Tongue (tissue), 2 donors: ENCODE measurements around the gene GDNF. TPM values are rescaled to one million over a fixed set of nuclear protein-coding genes. Genes with fewer than 3 reads are reported as not detected.

ENCODE experiments used
- DNase-seq: peaks from one replicate; pipeline ENCODE4 v3.0.0-alpha.2; 2015
- total RNA-seq: library from RNA; depleted of rRNA; stranded (reverse); fragments of >200 nt; gene quantifications from one replicate; pipeline ENCODE4 v1.2.3, GENCODE V29; 2014

Gene GDNF
- total RNA-seq, 1 donor from 2014 or later, result 4.0 TPM

DNA sequence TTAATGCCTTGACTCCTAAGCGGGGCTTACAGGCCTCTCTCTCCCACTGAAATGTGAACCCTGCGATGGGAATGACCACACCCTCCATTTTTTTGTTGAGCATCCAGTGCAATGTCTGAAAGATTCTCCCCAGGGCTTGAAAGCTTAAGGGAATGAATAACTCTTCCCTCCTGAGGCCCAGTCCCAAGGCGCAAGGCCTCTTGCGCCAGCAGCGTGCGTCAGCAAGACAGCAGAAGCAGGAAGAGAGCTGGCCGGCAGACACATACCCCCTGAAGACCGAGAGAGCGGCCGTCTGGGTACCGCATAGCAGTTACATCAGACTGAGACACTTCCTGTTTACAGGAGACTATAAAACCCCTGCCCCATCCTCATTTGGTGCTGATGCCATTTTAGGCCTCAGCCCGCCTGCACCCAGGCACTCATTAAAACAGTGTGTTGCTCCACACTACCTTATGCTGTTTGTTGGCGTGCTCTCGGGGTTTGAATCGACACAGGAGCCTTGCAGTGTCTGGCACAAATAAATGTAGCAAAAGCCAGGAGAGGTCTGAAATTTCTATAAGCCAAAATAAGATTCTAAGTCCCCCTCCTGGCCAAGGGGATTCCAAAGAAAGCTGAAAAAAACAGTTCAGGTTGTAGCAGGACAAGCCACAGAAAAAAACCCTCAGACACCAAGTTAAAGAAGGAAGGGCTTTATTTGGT lies 62.3 kb downstream of the GDNF start:
- DNase-seq, result no peak

DNA sequence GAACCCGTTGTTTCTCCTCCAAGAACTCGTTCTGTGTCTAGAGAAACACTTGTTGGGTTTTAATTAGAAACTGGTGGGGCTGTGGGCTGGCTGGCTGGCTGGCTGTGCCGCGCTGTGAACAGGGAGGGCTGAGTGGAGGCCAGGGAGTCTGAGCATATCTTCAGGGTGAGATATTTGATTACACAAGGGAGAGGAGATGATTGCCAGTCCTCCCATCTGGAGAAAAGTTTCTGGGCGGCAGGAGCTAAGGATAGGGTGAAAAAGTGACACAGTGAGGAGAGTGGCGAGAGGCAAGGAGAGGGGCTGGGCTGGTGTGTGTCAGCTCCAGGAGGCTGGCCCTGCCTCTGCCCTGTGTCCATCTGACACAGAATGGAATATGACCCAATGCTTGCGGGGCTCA lies 63.0 kb downstream of the GDNF start:
- peak; percentile 31 for DNase-seq

DNA sequence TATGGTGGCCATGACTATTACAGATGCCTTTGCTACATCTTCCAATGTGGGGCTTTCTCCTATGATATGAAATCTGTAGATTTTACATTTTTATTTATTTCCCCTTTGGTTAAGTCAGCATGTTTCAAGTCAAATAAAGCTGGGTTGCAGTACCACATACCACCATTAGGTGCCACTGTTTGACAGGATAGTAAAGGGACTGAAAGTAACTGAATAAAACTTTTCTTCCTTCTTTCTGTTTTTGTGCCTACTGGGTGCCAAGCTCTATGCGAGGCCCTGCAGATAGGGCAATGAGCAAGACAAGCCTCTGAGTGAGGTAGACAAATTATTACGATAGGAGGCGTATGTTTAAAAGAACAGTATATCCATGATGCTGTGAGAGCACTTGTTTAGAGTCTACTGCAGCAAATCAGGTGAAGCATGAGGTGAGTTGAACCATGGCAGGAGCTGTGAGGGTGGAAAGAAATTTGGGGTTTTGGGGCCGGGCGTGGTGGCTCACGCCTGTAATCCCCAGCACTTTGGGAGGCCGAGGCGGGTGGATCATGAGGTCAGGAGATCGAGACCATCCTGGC lies 64.8 kb downstream of the GDNF start:
- no peak for DNase-seq

DNA sequence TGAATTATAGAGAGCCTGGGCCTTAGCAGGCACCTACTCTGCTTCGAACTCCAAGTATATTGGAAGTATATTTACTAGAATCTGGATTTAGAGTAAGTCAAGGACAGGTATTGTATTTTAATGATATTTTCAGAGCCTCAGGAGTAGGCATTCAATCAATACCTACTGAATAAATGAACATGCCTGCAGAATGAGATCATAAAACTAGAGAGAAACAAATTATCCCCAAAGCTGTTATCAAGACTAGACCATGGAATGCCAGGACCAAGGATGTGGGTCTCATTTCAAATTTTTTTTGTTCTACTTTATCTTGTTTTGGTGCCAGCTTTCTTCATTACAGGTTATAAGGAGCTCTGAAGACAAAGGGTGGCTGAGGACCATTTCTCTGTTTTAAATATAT lies 66.0 kb downstream of the GDNF start:
- DNase-seq, result no peak

DNA sequence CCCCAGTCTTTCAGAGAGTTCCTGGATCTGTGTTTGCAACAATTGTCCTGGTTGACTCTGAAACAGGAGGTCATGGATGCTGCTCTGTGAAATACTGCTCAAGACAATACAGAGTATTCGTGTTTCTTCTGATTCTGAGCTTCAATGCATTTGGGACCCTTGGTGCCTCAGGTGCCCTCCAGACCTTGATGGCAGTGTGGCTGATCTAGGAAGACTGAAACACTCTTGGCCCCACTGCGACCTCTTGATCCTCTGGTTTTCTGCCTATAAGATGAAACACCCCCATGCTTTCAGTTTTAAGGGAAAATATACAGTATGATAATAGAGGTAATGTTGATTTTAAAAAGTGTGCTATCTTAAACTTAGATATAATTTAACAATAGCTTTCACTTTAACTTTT lies 67.6 kb downstream of the GDNF start:
- no peak for DNase-seq

DNA sequence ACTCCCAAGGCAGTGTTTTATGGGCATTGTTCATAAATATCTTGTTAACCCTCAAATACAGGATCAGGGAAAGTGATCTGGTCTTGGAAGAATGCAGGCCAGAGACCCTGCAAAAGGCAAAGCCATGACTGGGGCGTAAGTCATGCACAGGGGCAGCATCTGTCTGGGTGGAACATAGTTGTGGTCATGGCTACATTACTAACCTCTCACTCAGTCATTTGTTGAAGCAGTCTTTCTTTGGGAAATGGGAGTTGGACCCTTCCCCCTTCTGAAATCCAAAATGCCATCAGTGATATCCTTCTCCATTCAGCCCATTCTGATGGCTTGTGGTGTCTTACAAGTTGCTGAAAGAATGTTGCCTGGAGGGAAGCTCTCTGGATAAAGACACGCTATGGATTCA lies 68.1 kb downstream of the GDNF start:
- no peak for DNase-seq

DNA sequence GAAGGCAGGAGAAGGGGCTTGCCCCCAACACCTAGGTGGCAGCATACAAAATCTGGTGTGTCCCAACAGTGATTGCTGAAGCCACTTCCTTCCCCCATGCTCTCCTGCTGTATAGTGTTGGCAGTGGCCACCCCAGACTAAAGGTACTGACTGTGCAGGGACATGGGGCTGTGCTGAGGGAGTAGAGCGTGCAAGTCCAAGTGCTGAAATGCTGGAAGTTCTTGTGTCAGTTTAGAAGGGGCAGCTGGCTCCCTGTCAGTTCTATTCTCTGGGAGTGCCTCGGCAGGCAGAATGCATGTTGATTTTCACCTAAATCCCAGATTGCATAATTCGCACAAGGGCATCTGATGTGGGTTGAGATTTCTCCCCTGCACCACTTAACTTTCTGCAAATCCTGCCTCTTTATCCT lies 68.6 kb downstream of the GDNF start:
- DNase-seq, result peak; percentile 32

DNA sequence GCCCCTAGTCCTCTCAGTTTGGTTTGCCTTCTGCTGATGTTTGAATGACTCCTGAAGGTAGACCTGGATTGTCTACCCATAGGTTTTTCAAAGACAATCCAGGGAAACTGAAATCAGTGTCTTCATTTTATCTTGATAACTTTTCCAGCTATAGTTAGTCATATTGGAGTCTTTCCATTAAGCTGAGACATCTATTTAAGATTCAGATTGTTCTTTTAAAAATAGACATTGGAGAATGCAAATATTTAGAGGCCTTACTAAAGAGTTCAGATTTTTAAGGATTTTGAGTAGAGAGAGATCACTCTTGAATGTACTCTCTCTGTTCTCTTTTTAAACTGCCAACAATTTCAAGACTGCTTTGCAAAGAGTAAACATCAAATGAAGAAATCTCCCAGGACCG lies 69.1 kb downstream of the GDNF start:
- DNase-seq, result no peak

DNA sequence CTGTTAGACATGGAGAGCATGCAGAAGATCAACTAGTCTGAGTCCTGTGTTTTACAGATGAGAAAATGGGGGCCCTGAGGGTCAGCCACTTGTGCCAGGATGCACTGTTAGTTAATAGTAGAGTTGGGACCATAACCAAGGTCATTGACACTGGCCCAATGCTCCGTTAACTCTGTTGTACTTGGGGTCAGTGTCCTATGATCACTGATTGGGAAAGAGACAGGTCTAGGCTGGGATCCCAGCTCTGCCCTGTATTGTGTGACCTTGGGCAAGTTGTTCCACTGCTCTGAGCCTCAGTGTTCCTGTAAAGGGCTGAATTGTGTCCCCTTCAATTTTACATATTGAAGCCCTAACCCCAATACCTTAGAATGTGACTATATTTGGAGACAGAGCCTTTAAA lies 70.0 kb downstream of the GDNF start:
- DNase-seq, result no peak

DNA sequence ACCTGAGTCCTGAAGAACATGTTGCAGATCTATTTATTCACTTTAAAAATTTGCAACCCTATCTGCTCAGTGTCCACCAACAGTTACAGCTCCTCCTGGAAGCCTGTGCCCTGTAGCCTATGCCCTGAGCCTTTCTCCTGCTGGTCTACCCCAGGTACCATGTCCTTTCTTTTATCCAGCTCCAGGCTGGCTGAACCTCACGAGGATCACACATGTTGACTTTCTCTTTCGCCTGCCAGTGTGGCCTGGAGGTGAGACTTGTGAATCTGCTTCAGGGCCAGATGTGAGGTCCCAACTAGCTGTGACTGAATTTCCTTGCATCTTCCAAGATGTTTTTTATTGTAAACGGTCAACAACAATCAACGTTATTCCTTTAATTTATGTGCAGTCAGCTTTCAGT lies 70.7 kb downstream of the GDNF start:
- no peak for DNase-seq

DNA sequence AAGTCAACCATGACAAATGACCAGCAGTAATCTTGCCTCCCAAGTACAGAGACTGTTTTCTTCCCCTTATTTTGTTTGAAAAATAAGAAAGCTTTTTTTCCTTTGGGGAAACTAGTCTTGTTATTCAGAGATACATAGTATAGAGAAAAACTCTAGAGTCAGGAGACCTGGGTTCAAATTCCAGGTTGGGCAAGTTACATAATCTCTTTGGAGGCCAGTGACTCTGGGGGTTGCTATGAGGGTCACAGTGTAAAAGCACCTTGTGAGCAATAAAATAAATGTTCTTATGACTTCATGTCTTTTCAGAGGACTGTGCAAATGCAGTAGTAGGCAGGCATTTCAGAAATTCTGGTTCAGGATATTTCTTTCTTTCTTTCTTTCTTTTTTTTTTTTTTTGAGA lies 71.5 kb downstream of the GDNF start:
- no peak for DNase-seq

DNA sequence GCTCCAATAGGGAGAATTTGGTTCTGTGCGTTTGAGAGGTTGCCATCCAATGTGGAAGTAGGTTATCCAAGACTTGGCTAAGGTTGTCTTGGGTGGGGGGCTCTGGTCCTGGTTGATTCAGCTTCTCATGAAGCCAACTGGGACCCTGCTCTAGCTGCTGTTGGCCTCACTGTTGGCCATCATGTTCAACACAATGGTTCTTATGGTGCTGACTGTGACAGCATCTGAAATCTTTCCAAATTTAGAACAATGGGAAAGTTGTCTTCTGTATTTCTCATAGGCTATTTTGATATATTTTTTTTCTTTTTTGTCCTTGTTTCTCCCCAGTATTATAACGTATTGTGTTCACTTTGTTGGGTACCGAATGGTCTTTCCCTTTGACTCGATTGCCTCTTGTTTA lies 71.9 kb downstream of the GDNF start:
- DNase-seq, result no peak

DNA sequence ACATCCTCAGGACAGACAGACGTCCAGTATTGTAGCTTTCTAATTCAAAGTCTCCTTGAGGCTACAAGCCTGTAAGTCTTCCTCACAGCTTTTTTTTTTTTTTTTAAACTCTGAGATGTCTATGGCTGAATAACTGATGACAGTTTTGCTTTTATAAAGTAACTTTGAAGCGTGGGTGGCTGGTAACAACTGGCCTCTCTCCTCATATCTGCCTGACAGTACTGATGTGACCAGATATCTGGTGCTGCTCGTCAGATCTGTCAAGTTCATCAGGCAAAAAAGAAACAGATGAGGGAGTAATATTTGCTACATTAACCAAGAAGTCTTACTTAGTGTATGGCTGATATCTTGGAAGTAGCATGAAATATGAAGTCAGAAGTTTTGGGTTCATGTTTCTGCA lies 72.6 kb downstream of the GDNF start:
- no peak for DNase-seq
